GM21367 (cell line): Measurements from ENCODE around the gene TNIP1.

Experiments
- ATAC-seq: cut with Tn5 transposase; IDR thresholded peaks from one replicate; pipeline ENCODE4 v1.9.1; 2021; ENCODE audit not compliant: unreplicated experiment

TNIP1 gene

DNA sequence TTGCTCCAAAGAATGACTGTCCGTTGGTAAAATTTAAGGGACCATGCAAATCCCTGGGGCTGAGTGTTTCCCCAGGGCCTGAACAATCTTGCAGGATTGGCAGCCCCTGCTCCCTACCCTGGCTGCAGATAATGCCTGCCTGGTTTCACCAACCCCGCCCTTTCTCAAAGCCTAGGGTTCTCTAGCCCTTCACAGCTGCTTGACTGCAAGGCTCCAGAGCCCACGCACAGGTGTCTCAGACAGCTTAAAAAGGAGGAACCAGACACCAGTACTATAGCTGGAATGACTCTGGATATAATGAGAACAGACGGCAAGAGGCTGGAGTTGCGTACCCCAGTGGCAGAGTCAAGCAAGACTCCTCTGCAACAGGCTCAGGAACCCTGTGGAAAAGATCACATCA lies 25.2 kb upstream of the TNIP1 start:
- ATAC-seq, result no peak

GRCh38 chr5:151105561-151105960 lies 24.7 kb upstream of the TNIP1 start:
- ATAC-seq, result no peak

DNA sequence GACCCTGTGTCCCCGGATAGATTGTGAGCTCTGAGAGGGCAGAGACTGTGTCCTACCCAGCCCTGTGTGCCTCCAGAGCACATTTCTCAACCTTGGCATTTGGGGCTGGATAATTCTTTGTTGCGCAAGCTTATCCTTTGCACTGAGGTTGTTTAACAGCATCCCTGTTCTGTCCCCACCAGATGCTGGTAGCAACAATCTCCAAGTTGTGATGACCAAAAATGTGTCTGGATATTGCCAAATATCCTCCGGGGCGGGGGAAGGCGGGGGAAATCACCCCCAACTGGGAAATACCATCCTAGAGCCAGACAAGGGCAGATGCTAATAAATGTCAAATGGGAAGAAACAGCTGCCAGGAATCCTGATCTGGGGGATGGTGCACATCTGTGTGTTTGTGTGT lies 24.0 kb upstream of the TNIP1 start:
- ATAC-seq, result no peak

DNA sequence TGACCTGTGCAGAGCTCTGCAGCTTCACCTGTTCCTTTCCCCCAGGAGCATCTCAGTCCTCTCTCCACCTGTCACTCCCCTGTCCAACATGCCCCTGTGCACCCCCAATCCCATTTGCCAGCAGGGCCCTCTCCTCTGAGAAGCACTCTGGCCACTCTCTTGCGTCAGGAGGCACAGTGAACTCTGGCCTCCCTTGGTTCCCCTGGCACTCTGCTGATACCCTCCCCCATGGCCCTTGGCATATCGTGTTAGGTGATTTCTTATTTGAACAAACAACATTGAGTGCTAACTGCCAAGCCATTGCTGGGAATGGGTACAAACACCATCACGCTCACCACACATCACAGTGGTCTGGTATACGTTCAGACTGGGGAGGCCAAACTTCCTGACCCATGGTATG lies 20.9 kb upstream of the TNIP1 start:
- ATAC-seq, result no peak

- no peak for ATAC-seq
These were observed 20.3 kb upstream of the TNIP1 start for GRCh38 chr5:151101151-151101550.

GRCh38 chr5:151100681-151101080 lies 19.8 kb upstream of the TNIP1 start:
- ATAC-seq, result no peak

DNA sequence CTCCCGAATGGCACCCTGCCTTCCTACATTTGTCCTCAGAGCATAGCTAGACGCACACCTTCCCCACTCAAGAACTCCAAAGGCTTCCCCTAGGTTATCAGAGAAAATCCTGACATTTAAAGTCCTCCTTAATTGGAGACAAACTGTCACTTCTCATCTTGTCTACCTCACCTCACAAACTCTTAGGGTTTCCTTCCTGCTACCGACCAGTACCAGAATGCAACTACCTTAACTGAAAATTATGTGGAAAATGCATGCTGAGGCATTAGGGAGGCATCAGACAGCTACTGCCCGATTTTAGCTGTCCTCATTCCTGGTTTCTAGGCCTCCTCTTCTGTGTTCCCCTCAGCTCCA lies 17.9 kb upstream of the TNIP1 start:
- ATAC-seq, result no peak

GRCh38 chr5:151097820-151098767 lies 17.3 kb upstream of the TNIP1 start:
- ATAC-seq, result peak; percentile 38

DNA sequence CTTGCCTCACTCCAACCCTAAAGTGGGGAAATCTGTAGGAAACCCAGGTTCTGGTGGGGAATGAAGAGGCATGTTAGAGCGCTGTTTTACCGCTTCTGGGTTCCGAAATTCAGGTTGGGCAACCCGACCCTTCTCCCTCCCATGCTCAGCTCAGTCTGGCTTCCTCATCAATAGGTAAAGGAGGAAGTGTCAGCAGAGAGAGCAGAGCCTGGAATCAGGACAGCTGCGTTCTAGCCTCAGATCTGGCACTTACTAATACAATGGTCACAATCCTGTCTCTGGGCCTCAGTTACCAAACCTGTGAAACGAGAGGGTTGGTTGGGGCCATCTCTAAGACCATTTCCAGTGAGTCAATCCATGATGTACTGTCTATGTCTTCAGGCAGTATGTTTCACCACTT lies 16.2 kb upstream of the TNIP1 start:
- ATAC-seq, result no peak

- no peak for ATAC-seq
These were observed 15.2 kb upstream of the TNIP1 start for GRCh38 chr5:151096001-151096373.

DNA sequence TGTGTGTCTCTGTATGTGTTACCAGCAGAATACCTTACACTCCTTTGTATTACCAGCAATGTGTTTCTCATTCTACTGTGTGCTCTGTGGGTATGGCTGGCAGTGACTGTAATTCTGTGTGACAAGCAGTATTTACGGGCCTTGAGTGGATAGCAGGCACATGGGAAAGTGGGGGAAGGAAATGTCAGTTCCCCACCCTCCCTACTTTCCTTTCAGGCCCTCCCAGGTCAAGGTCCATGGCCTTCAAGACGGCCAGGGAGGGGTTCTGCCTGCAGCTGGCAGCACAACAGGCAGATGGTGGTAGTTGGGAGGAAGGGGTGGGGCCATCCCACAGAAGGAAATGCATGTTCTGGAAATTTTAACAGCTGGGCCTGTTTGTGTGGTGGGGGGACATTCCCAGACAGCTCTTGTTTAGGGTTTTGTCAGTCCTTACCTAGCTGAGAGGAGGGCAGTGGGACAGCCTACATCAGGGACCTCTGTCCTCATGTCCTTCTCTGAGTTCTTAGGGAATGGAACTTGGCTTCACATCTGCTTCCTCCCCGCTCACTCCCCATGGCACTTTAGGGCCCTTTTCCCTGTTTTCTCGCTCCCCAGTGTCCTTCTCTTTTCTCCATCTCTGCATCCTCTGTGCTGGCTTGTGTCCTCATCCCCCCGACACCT lies 14.6 kb upstream of the TNIP1 start:
- no peak for ATAC-seq

DNA sequence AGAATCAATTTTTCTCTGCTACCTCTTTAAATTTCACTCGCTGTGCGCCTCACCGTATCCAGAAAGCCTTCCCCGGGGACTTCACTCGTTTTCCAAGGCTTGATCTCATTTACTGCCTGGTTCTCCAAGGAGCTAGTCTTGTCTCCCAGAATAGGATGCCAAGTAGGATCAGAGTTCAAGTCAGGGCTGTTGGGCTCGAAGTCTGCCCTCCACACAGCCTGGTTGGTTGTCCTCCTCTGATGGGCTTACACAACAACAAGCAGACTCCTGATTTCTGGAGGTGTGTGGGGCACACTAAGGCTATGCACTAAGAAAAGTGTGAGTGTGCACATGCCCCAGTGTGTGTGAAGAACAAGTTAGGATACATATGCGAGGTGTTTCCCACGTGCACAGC lies 14.0 kb upstream of the TNIP1 start:
- no peak for ATAC-seq

GRCh38 chr5:151094030-151094851 lies 13.4 kb upstream of the TNIP1 start:
- peak; percentile 68 for ATAC-seq

DNA sequence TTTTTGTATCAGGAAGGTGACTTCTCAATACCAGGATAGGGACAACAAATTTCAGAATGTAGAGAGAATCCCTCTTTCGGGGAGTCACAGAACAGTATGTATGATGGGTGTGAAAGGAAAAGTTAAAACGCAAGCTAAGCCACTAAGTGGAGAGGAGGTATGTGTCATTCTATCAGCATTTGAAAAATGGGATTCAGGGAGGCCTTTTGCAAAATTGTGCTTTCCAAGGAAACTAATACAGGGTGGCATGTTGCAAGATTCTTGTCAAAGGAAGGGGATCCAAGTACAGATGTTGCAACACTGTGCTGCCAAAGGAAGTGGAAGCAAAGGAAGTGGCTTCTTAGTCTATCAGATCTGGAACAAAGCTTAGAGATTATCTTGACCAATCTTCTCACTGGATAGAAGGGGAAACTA lies 12.6 kb upstream of the TNIP1 start:
- ATAC-seq, result no peak

DNA sequence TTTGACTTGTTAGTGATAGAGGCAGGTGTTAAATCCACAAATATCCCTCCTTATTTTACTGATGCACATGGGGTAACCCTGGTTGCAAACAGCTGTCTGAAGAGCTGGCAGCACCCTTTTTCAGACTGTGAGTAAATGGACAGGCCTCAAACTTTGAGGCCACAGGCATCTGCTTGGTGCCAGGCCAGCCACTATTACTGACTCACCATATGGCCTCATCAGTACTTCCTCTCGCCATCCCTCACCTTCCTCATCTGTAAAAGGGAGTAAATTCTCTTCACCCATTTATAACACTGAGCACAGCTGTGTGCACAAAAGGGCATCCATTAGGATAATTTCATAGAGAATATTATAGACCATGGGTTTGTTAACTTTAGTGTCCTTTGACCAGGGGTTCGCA lies 11.9 kb upstream of the TNIP1 start:
- ATAC-seq, result no peak

DNA sequence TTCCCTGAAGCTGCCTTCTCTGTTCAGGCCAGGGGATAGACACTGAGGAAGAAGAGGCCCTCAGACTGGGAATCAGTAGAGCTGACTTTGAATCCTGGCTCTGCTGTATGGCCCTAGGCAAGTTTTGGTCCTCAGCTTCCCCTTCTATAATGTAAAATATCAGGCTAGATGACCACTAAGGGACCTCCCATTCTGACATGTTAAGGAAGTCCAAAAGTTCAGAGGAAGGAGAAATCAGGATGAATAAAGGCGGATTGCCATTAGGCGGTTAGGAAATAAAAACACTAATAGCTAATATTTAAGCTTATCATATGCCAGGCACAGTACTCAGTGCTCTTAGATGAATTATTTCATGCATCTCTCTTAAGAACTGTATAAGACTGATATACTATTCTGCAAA lies 8.9 kb upstream of the TNIP1 start:
- no peak for ATAC-seq

- ATAC-seq, result no peak
These were observed 8.2 kb upstream of the TNIP1 start for GRCh38 chr5:151088986-151089385.

- no peak for ATAC-seq
These were observed 6.7 kb upstream of the TNIP1 start for GRCh38 chr5:151087486-151087885.

DNA sequence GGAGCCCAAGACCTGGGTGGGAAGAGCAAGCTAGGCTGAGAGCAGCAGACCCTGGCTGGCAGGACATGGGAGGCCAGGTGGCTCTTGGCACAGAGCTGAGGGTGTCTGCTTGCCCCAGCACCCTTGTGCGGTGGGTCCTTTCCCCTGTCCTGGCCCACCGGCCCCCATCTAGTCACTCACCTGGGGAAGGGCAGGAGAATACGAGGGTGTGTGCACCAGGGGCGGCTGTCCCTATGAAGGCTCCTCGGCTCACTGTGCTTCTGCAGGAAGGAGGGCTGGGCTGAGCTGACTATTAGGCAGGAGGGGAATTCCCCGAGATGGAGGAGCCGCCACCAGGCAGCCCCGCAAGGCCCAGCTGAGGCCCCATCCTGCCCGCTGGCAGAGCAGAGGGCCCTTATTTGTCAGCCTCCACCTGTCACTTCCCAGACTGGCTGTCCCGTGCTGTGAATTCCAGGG lies 6.1 kb upstream of the TNIP1 start:
- ATAC-seq, result peak; percentile 55

DNA sequence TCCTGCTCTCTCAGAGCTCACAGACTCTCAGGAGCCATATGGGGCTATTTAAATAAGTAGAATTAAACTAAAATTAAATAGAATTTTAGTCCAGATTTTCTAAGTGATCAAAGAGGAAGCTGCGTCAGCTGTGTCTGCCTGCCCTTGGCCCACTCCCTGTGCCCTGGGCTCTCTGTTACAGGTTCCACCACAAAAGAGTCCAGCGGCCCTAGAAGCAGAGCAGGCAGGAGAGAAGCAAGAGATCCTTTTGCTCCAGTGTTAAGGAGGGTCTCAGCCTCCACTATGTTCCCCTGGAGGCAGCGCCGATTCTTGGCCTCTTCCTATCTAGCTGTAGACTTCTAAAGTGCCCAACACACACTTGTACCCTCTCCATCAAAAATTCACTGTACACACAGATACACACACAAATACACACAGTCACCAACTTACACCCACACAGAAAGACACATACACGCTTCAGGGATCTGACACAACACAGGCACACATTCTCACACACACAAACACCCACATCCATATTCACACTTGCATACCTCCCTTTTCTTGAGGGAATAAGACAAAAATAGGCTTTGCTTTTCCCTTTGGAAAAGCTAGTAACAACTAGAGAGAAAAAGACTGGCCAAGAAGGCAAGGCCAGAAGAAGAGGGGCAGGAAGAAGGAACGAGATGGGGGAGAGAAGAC lies 5.5 kb upstream of the TNIP1 start:
- ATAC-seq, result no peak

DNA sequence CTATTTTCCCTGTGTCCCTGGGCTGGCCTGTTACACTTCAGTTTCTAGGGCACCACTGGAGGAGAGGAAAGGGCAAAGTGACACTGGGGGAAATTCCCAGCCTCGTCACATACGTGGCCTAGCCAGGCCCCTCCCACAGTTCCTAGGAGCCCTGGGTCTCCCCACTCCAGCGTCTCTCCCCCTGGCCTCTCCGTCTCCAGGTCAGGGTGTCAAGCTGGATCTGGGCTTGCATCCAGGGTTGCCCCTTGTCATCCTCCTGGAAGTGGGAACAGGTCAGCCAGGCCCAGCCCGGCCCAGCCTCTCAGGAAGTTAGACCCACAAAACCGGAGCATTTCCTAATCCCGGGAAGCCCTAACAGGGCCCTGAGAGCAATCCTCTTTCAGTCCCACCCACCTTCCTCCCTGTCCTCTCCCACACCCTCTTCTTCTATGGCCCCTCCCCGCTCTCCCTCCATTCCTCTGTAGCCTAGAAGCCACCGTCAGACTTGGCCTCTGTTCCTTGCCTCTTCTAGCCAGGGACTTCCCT lies 4.7 kb upstream of the TNIP1 start:
- no peak for ATAC-seq
